HepG2 (cell line): ENCODE data around the gene CMTM2. TPM values are rescaled to one million over a fixed set of nuclear protein-coding genes. Genes with fewer than 3 reads are reported as not detected.

Source experiments
- CBX2 ChIP-seq, 2 experiments: fragments of 200-600 bp in 1 of 2; sonication (generic); formaldehyde crosslinking in 1 of 2; IDR thresholded peaks; 2 replicates each; pipeline versions ENCODE4 v1.7.0 to v1.8.1; 2018 to 2022; ENCODE audit warnings: low read depth in 2 of 2, low read length in 1 of 2, mild to moderate bottlenecking in 1 of 2, missing genetic modification reagents in 1 of 2
- FLYWCH1 ChIP-seq: sonication (generic); formaldehyde crosslinking; IDR thresholded peaks from 2 replicates; pipeline ENCODE4 v1.8.1; 2023; ENCODE audit warnings: mild to moderate bottlenecking, missing genetic modification reagents
- GATAD1 ChIP-seq: IDR thresholded peaks from 2 replicates; pipeline ENCODE4 v1.6.1; 2016; ENCODE audit warnings: missing genetic modification reagents, missing compliant biosample characterization
- JARID2 ChIP-seq: sonication (generic); formaldehyde crosslinking; IDR thresholded peaks from 2 replicates; pipeline ENCODE4 v1.8.1; 2023; ENCODE audit warnings: missing genetic modification reagents, inconsistent platforms; ENCODE audit not compliant: insufficient replicate concordance
- KLF13 ChIP-seq: sonication (generic); formaldehyde crosslinking; IDR thresholded peaks from 2 replicates; pipeline ENCODE4 v1.4.0; 2020; ENCODE audit warnings: mild to moderate bottlenecking, missing genetic modification reagents
- MTF2 ChIP-seq: sonication (generic); formaldehyde crosslinking; IDR thresholded peaks from 2 replicates; pipeline ENCODE4 v1.5.0; 2020; ENCODE audit warnings: missing genetic modification reagents, borderline replicate concordance
- MZF1 ChIP-seq: sonication (generic); formaldehyde crosslinking; IDR thresholded peaks from 2 replicates; pipeline ENCODE4 v1.8.1; 2023; ENCODE audit warnings: mild to moderate bottlenecking, missing genetic modification reagents, borderline replicate concordance
- NCOA1 ChIP-seq: sonication (generic); formaldehyde crosslinking; IDR thresholded peaks from 2 replicates; pipeline ENCODE4 v1.9.0; 2021; ENCODE audit warnings: missing genetic modification reagents
- NFYB ChIP-seq: sonication (generic); formaldehyde crosslinking; IDR thresholded peaks from 2 replicates; pipeline ENCODE4 v1.4.0; 2020; ENCODE audit warnings: missing genetic modification reagents
- NR2F2 ChIP-seq: IDR thresholded peaks from 2 replicates; pipeline ENCODE4 v1.6.1; 2012; ENCODE audit warnings: low read depth, inconsistent platforms, borderline replicate concordance
- PATZ1 ChIP-seq: sonication (generic); formaldehyde crosslinking; IDR thresholded peaks from 2 replicates; pipeline ENCODE4 v1.4.0; 2020; ENCODE audit warnings: missing genetic modification reagents
- PHF5A ChIP-seq: IDR thresholded peaks from one replicate; pipeline ENCODE4 v1.6.1; 2018; ENCODE audit warnings: low read depth, missing genetic modification reagents; ENCODE audit not compliant: unreplicated experiment
- SALL2 ChIP-seq: sonication (generic); formaldehyde crosslinking; IDR thresholded peaks from 2 replicates; pipeline ENCODE4 v1.8.1; 2023; ENCODE audit warnings: mild to moderate bottlenecking, missing genetic modification reagents, inconsistent platforms
- TMF1 ChIP-seq: sonication (generic); formaldehyde crosslinking; IDR thresholded peaks from 2 replicates; pipeline ENCODE4 v1.8.1; 2022; ENCODE audit warnings: low read depth, missing genetic modification reagents
- ZBTB20 ChIP-seq: sonication (generic); formaldehyde crosslinking; IDR thresholded peaks from 2 replicates; pipeline ENCODE4 v1.8.1; 2023; ENCODE audit warnings: missing genetic modification reagents, low read depth, mild to moderate bottlenecking, borderline replicate concordance
- ZBTB38 ChIP-seq: sonication (generic); formaldehyde crosslinking; IDR thresholded peaks from 2 replicates; pipeline ENCODE4 v1.5.1; 2020; ENCODE audit warnings: mild to moderate bottlenecking, missing genetic modification reagents
- ZNF136 ChIP-seq: sonication (generic); formaldehyde crosslinking; IDR thresholded peaks from 2 replicates; pipeline ENCODE4 v1.8.1; 2022; ENCODE audit warnings: low read depth, mild to moderate bottlenecking, moderate library complexity, missing genetic modification reagents
- ZNF20 ChIP-seq: sonication (generic); formaldehyde crosslinking; IDR thresholded peaks from 2 replicates; pipeline ENCODE4 v1.4.0; 2020; ENCODE audit warnings: mild to moderate bottlenecking, moderate library complexity, missing genetic modification reagents
- ZNF24 ChIP-seq: fragments of 450-650 bp; IDR thresholded peaks from 2 replicates; pipeline ENCODE4 v1.6.1; 2017; ENCODE audit warnings: antibody characterized with exemption, mild to moderate bottlenecking
- ZNF597 ChIP-seq: sonication (generic); formaldehyde crosslinking; IDR thresholded peaks from 2 replicates; pipeline ENCODE4 v1.5.0; 2020; ENCODE audit warnings: missing genetic modification reagents
- ZNF720 ChIP-seq: sonication (generic); formaldehyde crosslinking; IDR thresholded peaks from 2 replicates; pipeline ENCODE4 v1.4.0; 2020; ENCODE audit warnings: missing genetic modification reagents
- ZNF839 ChIP-seq: sonication (generic); formaldehyde crosslinking; IDR thresholded peaks from 2 replicates; pipeline ENCODE4 v1.4.0; 2020; ENCODE audit warnings: missing genetic modification reagents, mild to moderate bottlenecking, borderline replicate concordance
- polyA plus RNA-seq, 8 experiments: library from polyadenylated mRNA; depleted of rRNA in 3 of 8; stranded (reverse) in 7 of 8; unstranded in 1 of 8; fragments of >200 nt; fragmentation: Illumina TruSeq in 4 of 8; extraction: Trizol in 4 of 8; gene quantifications; 2 replicates each; pipeline versions ENCODE4 v1.2.1 to v1.2.3, GENCODE V29; 2011 to 2016; ENCODE audit warnings: low read depth in 4 of 8, missing spikeins in 1 of 8, mixed read lengths in 1 of 8; ENCODE audit not compliant: insufficient read depth in 1 of 8
- total RNA-seq, 5 experiments: library from RNA; depleted of rRNA; stranded (reverse); fragments of >200 nt; fragmentation: Illumina TruSeq; extraction: Trizol; gene quantifications; 2 replicates each; pipeline ENCODE4 v1.2.3, GENCODE V29; 2016; ENCODE audit warnings: low read depth in 1 of 5
- TF ChIP-seq, protein P1 (sequence below): sonication (generic); formaldehyde crosslinking; IDR thresholded peaks from 2 replicates; pipeline ENCODE4 v1.5.0; 2020; ENCODE audit warnings: mild to moderate bottlenecking, missing genetic modification reagents, moderate library complexity
- TF ChIP-seq, protein P2 (sequence below): sonication (generic); formaldehyde crosslinking; IDR thresholded peaks from 2 replicates; pipeline ENCODE4 v1.5.0; 2020; ENCODE audit warnings: missing genetic modification reagents

The CMTM2 gene
- total and polyA plus RNA-seq, 2 of the 13 experiments (the other 11 are each of a cell fraction or from before 2014, with no cell fraction given): not detected

- TF ChIP-seq ZNF20 (CRISPR knock-in tag) (no peak), FLYWCH1 (CRISPR knock-in tag) (no peak), ZNF839 (CRISPR knock-in tag) (no peak; the same call in 1 of the 2 replicates), ZBTB38 (CRISPR knock-in tag) (no peak), GATAD1 (no peak), TMF1 (CRISPR knock-in tag) (no peak), NFYB (CRISPR knock-in tag) (no peak), KLF13 (CRISPR knock-in tag) (no peak), ZBTB20 (no peak), ZNF597 (CRISPR knock-in tag) (no peak), ZNF720 (no peak), MZF1 (CRISPR knock-in tag) (no peak), SALL2 (CRISPR knock-in tag) (0 out of 2 replicates have a peak, but pooled peaks have one; percentile 3), JARID2 (no peak), PHF5A (no peak), NCOA1 (CRISPR knock-in tag) (0 out of 2 replicates have a peak, but pooled peaks have one; percentile 39), NR2F2 (0 out of 2 replicates have a peak, but pooled peaks have one; percentile 8), CBX2 (IDR thresholded peaks at IDR 0.05; ENCODE audit: low read depth, low read length) (no peak), CBX2 (CRISPR knock-in tag; IDR thresholded peaks at IDR 0.05; ENCODE audit: low read depth) (no peak), PATZ1 (CRISPR knock-in tag) (no peak; the same call in none of the 2 replicates), ZNF24 (no peak), ZNF136 (CRISPR knock-in tag) (no peak), MTF2 (CRISPR knock-in tag) (no peak)
- TF ChIP-seq, protein P1, sequence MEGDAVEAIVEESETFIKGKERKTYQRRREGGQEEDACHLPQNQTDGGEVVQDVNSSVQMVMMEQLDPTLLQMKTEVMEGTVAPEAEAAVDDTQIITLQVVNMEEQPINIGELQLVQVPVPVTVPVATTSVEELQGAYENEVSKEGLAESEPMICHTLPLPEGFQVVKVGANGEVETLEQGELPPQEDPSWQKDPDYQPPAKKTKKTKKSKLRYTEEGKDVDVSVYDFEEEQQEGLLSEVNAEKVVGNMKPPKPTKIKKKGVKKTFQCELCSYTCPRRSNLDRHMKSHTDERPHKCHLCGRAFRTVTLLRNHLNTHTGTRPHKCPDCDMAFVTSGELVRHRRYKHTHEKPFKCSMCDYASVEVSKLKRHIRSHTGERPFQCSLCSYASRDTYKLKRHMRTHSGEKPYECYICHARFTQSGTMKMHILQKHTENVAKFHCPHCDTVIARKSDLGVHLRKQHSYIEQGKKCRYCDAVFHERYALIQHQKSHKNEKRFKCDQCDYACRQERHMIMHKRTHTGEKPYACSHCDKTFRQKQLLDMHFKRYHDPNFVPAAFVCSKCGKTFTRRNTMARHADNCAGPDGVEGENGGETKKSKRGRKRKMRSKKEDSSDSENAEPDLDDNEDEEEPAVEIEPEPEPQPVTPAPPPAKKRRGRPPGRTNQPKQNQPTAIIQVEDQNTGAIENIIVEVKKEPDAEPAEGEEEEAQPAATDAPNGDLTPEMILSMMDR (CRISPR knock-in tag): peak; percentile 75
- TF ChIP-seq, protein P2, sequence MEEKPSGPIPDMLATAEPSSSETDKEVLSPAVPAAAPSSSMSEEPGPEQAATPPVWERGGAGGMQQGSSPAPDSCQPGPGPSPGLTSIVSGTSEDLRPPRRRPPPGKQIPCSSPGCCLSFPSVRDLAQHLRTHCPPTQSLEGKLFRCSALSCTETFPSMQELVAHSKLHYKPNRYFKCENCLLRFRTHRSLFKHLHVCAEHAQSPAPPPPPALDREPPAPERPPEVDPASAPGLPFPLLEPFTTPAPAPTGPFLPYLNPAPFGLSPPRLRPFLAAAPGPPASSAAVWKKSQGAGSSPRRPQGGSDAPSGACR (CRISPR knock-in tag): no peak
Observed at GRCh38 chr16:66604376-66605176, 25.3 kb downstream of the CMTM2 start, which contains the start of gene CMTM3 (continued).
